K562 (cell line): ENCODE data around the gene LMCD1. TPM values are rescaled to one million over a fixed set of nuclear protein-coding genes. Genes with fewer than 3 reads are reported as not detected.

Source experiments
- ATAC-seq: fragments of 200-7000 bp; cut with Tn5 transposase; 3 replicates; pipeline ENCODE4 v1.9.1; 2020; ENCODE audit warnings: moderate library complexity
- BruUV-seq: library from RNA; stranded (reverse); fragments of 400-500 nt; replicated peaks from 2 replicates; lab custom pipeline; 2021; lab: Mats Ljungman, UMichigan
- CTCF ChIA-PET: fragments of 300-600 bp; formaldehyde crosslinking; extraction: SDS; loops from one replicate; lab custom pipeline; 2021; ENCODE audit warnings: low intra/inter-chr PET ratio; lab: Yijun Ruan, JAX
- POLR2A ChIA-PET: fragments of 300-600, 350-650 bp; sonication (Branson Sonifier 250); formaldehyde crosslinking; extraction: SDS; loops from one replicate; lab custom pipeline; 2021; ENCODE audit warnings: antibody characterized with exemption, inconsistent platforms; lab: Yijun Ruan, JAX
- DNase-seq, 4 experiments: peaks; one replicate each; pipeline versions ENCODE4 v3.0.0 to v3.0.0-alpha.2; 2011 to 2018; ENCODE audit warnings: low spot score in 3 of 4, mixed read lengths in 3 of 4; ENCODE audit errors: extremely low read depth in 1 of 4
- FAIRE-seq: peaks from 2 replicates; lab custom pipeline; 2011; peaks lifted over from hg19 to GRCh38; lab: Jason Lieb, UNC
- H2AFZ ChIP-seq: 2 replicates; pipeline ENCODE4 v1.6.0; 2011; ENCODE audit warnings: low read depth, low read length, control low read depth, inconsistent platforms
- H3K27ac ChIP-seq: fragments of 200-600 bp; 3 replicates; pipeline ENCODE4 v1.8.0; 2011; ENCODE audit warnings: low read depth, mild to moderate bottlenecking, control low read depth, inconsistent platforms, low read length, moderate library complexity, mixed read lengths; ENCODE audit errors: extremely low read depth
- H3K27me3 ChIP-seq, 2 experiments: fragments of 300-600 bp in 1 of 2; 2 replicates in 1 of 2; 3 replicates in 1 of 2; pipeline versions ENCODE4 v1.6.0 to v1.8.0; 2011; ENCODE audit warnings: inconsistent platforms in 2 of 2, low read length in 2 of 2, mild to moderate bottlenecking in 1 of 2, mixed read lengths in 1 of 2, moderate library complexity in 1 of 2; ENCODE audit not compliant: control insufficient read depth in 2 of 2, insufficient read depth in 2 of 2
- H3K36me3 ChIP-seq: fragments of 300-600 bp; 3 replicates; pipeline ENCODE4 v1.8.0; 2011; ENCODE audit warnings: mild to moderate bottlenecking, low read length, inconsistent platforms; ENCODE audit not compliant: control insufficient read depth, insufficient read depth
- H3K4me1 ChIP-seq, 2 experiments: fragments of 200-600 bp in 1 of 2; replicated peaks in 1 of 2; 2 replicates in 1 of 2; 3 replicates in 1 of 2; pipeline versions ENCODE4 v1.5.1 to v1.8.0; 2011; ENCODE audit warnings: inconsistent platforms in 2 of 2, low read length in 2 of 2, mild to moderate bottlenecking in 1 of 2, mixed read lengths in 1 of 2, moderate library complexity in 1 of 2; ENCODE audit not compliant: control insufficient read depth in 2 of 2, insufficient read depth in 2 of 2
- H3K4me2 ChIP-seq: 2 replicates; pipeline ENCODE4 v1.6.1; 2011; ENCODE audit warnings: low read length, control low read depth, inconsistent platforms, mixed read lengths; ENCODE audit not compliant: insufficient read depth
- H3K4me3 ChIP-seq: fragments of 200-600 bp; sonication (generic), shearing (Covaris generic); 2 replicates; pipeline ENCODE4 v1.5.1; 2016; ENCODE audit warnings: control low read depth, inconsistent platforms
- H3K79me2 ChIP-seq: fragments of 200-600 bp; 3 replicates; pipeline ENCODE4 v1.8.0; 2011; ENCODE audit warnings: low read length, inconsistent platforms; ENCODE audit not compliant: control insufficient read depth, insufficient read depth
- H3K9ac ChIP-seq, 2 experiments: 2 replicates each; pipeline versions ENCODE4 v1.6.0 to v1.6.1; 2011; ENCODE audit warnings: low read depth in 2 of 2, low read length in 2 of 2, control low read depth in 1 of 2, inconsistent platforms in 1 of 2, mild to moderate bottlenecking in 1 of 2, mixed read lengths in 1 of 2; ENCODE audit not compliant: insufficient read depth in 1 of 2
- H3K9me1 ChIP-seq: one replicate; pipeline ENCODE4 v1.6.0; 2011; ENCODE audit warnings: inconsistent platforms, mild to moderate bottlenecking, low read length, moderate library complexity; ENCODE audit not compliant: control insufficient read depth, insufficient read depth
- H3K9me3 ChIP-seq: replicated peaks from 2 replicates; pipeline ENCODE4 v1.5.1; 2011; ENCODE audit warnings: low read depth, low read length, inconsistent platforms; ENCODE audit not compliant: control insufficient read depth, insufficient read depth
- H4K20me1 ChIP-seq: replicated peaks from 2 replicates; pipeline ENCODE4 v1.6.1; 2011; ENCODE audit warnings: low read length, inconsistent platforms, mixed read lengths; ENCODE audit not compliant: control insufficient read depth, insufficient read depth
- BCOR ChIP-seq: fragments of 450-650 bp; IDR thresholded peaks from 2 replicates; pipeline ENCODE4 v1.6.1; 2016
- ERF ChIP-seq: fragments of 450-650 bp; formaldehyde crosslinking; IDR thresholded peaks from 2 replicates; pipeline ENCODE4 v1.4.0; 2020; ENCODE audit warnings: mild to moderate bottlenecking, mixed read lengths
- IRF9 ChIP-seq: fragments of 450-650 bp; IDR thresholded peaks from 2 replicates; pipeline ENCODE4 v1.6.1; 2016; ENCODE audit warnings: missing biosample characterization, missing genetic modification characterization
- JUND ChIP-seq, 2 experiments: IDR thresholded peaks; 2 replicates in 1 of 2; 3 replicates in 1 of 2; pipeline ENCODE4 v1.6.1; 2011; ENCODE audit warnings: borderline replicate concordance in 2 of 2, low read depth in 2 of 2, low read length in 2 of 2, improper control_type of control experiment in 1 of 2, missing biosample characterization in 1 of 2, missing genetic modification characterization in 1 of 2, missing genetic modification reagents in 1 of 2
- SMARCC2 ChIP-seq: fragments of 450-650 bp; IDR thresholded peaks from 2 replicates; pipeline ENCODE4 v1.6.1; 2017; ENCODE audit warnings: antibody characterized with exemption, moderate library complexity, mild to moderate bottlenecking, low read depth
- SREBF2 ChIP-seq: sonication (generic); formaldehyde crosslinking; IDR thresholded peaks from 2 replicates; pipeline ENCODE4 v1.4.0; 2020; ENCODE audit warnings: mild to moderate bottlenecking, missing genetic modification reagents
- XRCC5 ChIP-seq: fragments of 200-400 bp; formaldehyde crosslinking; IDR thresholded peaks from 2 replicates; pipeline ENCODE4 v1.6.1; 2017; ENCODE audit warnings: low read depth, mild to moderate bottlenecking, low read length
- ZNF445 ChIP-seq: fragments of 250-450 bp; sonication (Bioruptor Pico); IDR thresholded peaks from 2 replicates; pipeline ENCODE4 v1.4.0; 2020; ENCODE audit warnings: low read depth, mild to moderate bottlenecking, moderate library complexity
- ZNF79 ChIP-seq: fragments of 250-450 bp; sonication (Bioruptor Pico); IDR thresholded peaks from 2 replicates; pipeline ENCODE4 v1.4.0; 2020; ENCODE audit warnings: low read depth, mild to moderate bottlenecking, moderate library complexity
- WGBS: fragments of 100-300 bp; shearing (Covaris generic); methylation state at CpG from one replicate; pipeline ENCODE4 v1.1.6; 2016; ENCODE audit warnings: low coverage, mixed read lengths; ENCODE audit not compliant: insufficient coverage; ENCODE audit errors: missing lambda C conversion rate; 5-methylcytosine and 5-hydroxymethylcytosine counted together
- in situ Hi-C: fragments of 300-500 bp; cut with MboI; formaldehyde crosslinking; loops from 4 replicates; pipeline ENCODE4 v1.15.0; 2018; ENCODE audit warnings: inconsistent platforms, mixed read lengths
- intact Hi-C: fragments of 100-400 bp; cut with micrococcal nuclease; formaldehyde crosslinking; loops from 2 replicates; pipeline ENCODE4 v1.14.2; 2022
- polyA plus RNA-seq, 8 experiments: library from polyadenylated mRNA; depleted of rRNA in 4 of 8; stranded (reverse) in 5 of 8; unstranded in 3 of 8; fragments of >200 nt; fragmentation: Nextera tagmentation in 2 of 8; fragmentation: Illumina TruSeq in 1 of 8; extraction: Ambion mirVana in 2 of 8; extraction: Trizol in 1 of 8; gene quantifications; 2 replicates each; pipeline versions ENCODE4 v1.2.1 to v1.2.3, GENCODE V29; 2011 to 2014; ENCODE audit warnings: inconsistent platforms in 1 of 8, missing spikeins in 1 of 8
- total RNA-seq, 7 experiments: library from RNA; depleted of rRNA in 6 of 7; stranded (reverse); fragments of >200 nt in 6 of 7; fragmentation: Illumina TruSeq in 2 of 7; extraction: Trizol in 2 of 7; gene quantifications; 2 replicates each; pipeline versions ENCODE4 v1.2.1 to v1.2.3, GENCODE V29; 2011 to 2021; ENCODE audit warnings: low replicate concordance in 1 of 7
- TF ChIP-seq, protein P1 (sequence below): fragments of 250-450 bp; sonication (Bioruptor Pico); IDR thresholded peaks from 2 replicates; pipeline ENCODE4 v1.5.0; 2022; ENCODE audit warnings: mild to moderate bottlenecking
- TF ChIP-seq, protein P2 (sequence below): IDR thresholded peaks from 3 replicates; pipeline ENCODE4 v1.6.1; 2011; ENCODE audit warnings: borderline replicate concordance, mild to moderate bottlenecking, moderate library complexity; ENCODE audit not compliant: insufficient read length; ENCODE audit errors: extremely low read depth

Gene LMCD1
- total and polyA plus RNA-seq, 9 of the 15 experiments (the other 6 are each of a cell fraction or from before 2014, with no cell fraction given) = 0.60 TPM; not detected in 8

DNA sequence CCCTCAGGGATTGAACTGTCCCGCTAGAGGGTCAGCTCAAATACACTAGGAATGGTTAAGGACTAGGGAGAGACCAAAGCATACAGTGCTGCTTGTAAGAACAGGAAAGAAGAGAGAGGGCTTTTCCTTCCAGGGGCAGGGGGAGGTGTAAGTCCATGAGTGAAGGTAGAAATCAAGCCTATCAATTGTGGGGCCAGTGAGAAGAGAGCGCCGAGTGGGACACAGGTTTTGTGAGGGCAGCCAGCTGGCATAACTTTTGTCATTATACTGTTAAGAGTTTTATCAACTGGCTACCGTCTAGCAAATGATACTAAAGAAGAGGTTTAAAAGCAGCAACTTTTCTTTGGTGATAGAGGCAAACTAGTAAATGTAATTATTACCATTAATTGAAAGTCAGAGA lies 45.0 kb downstream of the LMCD1 start:
- intact Hi-C loops = no loop called here
- Histone ChIP-seq H4K20me1 (no peaks in the 10 kb centered on the region), H3K27ac (no peak overlapping the region), H3K36me3 (no peaks in the 10 kb centered on the region), H3K4me2 (no peak overlapping the region), H3K4me1 (no peaks in the 10 kb centered on the region), H2AFZ (no peak overlapping the region), H3K9me3 (no peaks in the 10 kb centered on the region), H3K9ac (no peak overlapping the region), H3K27me3 (peaks cover 9 to 48% of the 10 kb centered on the region in 2 experiments; a peak in 4 of 5 replicates), H3K79me2 (no peaks in the 10 kb centered on the region), H3K9me1 (no peaks in the 10 kb centered on the region), H3K4me3 (no peak overlapping the region)
- no peak for FAIRE-seq
- TF ChIP-seq JUND (IDR thresholded peaks at IDR 0.05; ENCODE audit: borderline replicate concordance, low read depth, low read length) (no peak), JUND (tag; IDR thresholded peaks at IDR 0.05; ENCODE audit: borderline replicate concordance, low read depth, low read length) (no peak), ERF (no peak), XRCC5 (no peak), IRF9 (tag) (no peak), ZNF445 (CRISPR knock-in tag) (no peak), BCOR (no peak), SREBF2 (CRISPR knock-in tag) (no peak), ZNF79 (CRISPR knock-in tag) (no peak), SMARCC2 (no peak)
- TF ChIP-seq, protein P1, sequence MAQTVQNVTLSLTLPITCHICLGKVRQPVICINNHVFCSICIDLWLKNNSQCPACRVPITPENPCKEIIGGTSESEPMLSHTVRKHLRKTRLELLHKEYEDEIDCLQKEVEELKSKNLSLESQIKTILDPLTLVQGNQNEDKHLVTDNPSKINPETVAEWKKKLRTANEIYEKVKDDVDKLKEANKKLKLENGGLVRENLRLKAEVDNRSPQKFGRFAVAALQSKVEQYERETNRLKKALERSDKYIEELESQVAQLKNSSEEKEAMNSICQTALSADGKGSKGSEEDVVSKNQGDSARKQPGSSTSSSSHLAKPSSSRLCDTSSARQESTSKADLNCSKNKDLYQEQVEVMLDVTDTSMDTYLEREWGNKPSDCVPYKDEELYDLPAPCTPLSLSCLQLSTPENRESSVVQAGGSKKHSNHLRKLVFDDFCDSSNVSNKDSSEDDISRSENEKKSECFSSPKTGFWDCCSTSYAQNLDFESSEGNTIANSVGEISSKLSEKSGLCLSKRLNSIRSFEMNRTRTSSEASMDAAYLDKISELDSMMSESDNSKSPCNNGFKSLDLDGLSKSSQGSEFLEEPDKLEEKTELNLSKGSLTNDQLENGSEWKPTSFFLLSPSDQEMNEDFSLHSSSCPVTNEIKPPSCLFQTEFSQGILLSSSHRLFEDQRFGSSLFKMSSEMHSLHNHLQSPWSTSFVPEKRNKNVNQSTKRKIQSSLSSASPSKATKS (CRISPR knock-in tag) = no peak
- TF ChIP-seq, protein P2, sequence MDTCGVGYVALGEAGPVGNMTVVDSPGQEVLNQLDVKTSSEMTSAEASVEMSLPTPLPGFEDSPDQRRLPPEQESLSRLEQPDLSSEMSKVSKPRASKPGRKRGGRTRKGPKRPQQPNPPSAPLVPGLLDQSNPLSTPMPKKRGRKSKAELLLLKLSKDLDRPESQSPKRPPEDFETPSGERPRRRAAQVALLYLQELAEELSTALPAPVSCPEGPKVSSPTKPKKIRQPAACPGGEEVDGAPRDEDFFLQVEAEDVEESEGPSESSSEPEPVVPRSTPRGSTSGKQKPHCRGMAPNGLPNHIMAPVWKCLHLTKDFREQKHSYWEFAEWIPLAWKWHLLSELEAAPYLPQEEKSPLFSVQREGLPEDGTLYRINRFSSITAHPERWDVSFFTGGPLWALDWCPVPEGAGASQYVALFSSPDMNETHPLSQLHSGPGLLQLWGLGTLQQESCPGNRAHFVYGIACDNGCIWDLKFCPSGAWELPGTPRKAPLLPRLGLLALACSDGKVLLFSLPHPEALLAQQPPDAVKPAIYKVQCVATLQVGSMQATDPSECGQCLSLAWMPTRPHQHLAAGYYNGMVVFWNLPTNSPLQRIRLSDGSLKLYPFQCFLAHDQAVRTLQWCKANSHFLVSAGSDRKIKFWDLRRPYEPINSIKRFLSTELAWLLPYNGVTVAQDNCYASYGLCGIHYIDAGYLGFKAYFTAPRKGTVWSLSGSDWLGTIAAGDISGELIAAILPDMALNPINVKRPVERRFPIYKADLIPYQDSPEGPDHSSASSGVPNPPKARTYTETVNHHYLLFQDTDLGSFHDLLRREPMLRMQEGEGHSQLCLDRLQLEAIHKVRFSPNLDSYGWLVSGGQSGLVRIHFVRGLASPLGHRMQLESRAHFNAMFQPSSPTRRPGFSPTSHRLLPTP = no peak
- ATAC-seq = no peak
- ChIA-PET POLR2A (interaction anchor here (1.0 to 1.5 kb wide), 2 partner anchors 12 to 25 kb away, joined by 3 to 7 read pairs; no protein-coding TSS in a partner anchor), CTCF (no interaction called here)
- WGBS = 0% methylated on average over 4 of the region's 4 CpGs
- in situ Hi-C loops = no loop called here
- no TSS peak for BruUV-seq
- no peak for DNase-seq
